GM18870 (cell line): Measurements from ENCODE around the gene WDR20.

Source experiments
- ATAC-seq: cut with Tn5 transposase; IDR thresholded peaks from one replicate; pipeline ENCODE4 v1.9.1; 2021; ENCODE audit warnings: moderate library complexity; ENCODE audit not compliant: unreplicated experiment

The WDR20 gene

GRCh38 chr14:102215071-102215470, 75.4 kb downstream of the WDR20 start:
- no peak for ATAC-seq

GRCh38 chr14:102215576-102216250, 76.0 kb downstream of the WDR20 start:
- ATAC-seq = no peak

GRCh38 chr14:102217399-102217798, 77.7 kb downstream of the WDR20 start:
- no peak for ATAC-seq

GRCh38 chr14:102217987-102218421, 78.3 kb downstream of the WDR20 start:
- ATAC-seq = no peak

- ATAC-seq = no peak
Measured at GRCh38 chr14:102218688-102219087, 79.0 kb downstream of the WDR20 start.

GRCh38 chr14:102219316-102219715, 79.6 kb downstream of the WDR20 start:
- no peak for ATAC-seq

GRCh38 chr14:102220031-102220430, 80.3 kb downstream of the WDR20 start:
- peak; percentile 64 for ATAC-seq

- no peak for ATAC-seq
Measured at GRCh38 chr14:102221026-102221425, 81.3 kb downstream of the WDR20 start.

GRCh38 chr14:102222009-102222575, 82.4 kb downstream of the WDR20 start:
- ATAC-seq = no peak

GRCh38 chr14:102222751-102223150, 83.1 kb downstream of the WDR20 start:
- ATAC-seq = no peak

GRCh38 chr14:102223682-102224081, 84.0 kb downstream of the WDR20 start:
- no peak for ATAC-seq

- no peak for ATAC-seq
Measured at GRCh38 chr14:102225386-102225785, 85.7 kb downstream of the WDR20 start.

GRCh38 chr14:102225936-102226335, 86.2 kb downstream of the WDR20 start:
- ATAC-seq = no peak

GRCh38 chr14:102226356-102227125, 86.8 kb downstream of the WDR20 start:
- ATAC-seq = no peak

GRCh38 chr14:102227184-102227964, 87.7 kb downstream of the WDR20 start:
- ATAC-seq = no peak

GRCh38 chr14:102229071-102229738, 89.5 kb downstream of the WDR20 start:
- ATAC-seq = no peak

- ATAC-seq = no peak
Measured at GRCh38 chr14:102229739-102230092, 90.0 kb downstream of the WDR20 start.

GRCh38 chr14:102230481-102231210, 90.9 kb downstream of the WDR20 start:
- ATAC-seq = no peak

GRCh38 chr14:102231476-102232347, 92.0 kb downstream of the WDR20 start:
- ATAC-seq = no peak
